ENCODE measurements around the gene TBC1D2B.

Gene TBC1D2B

DNA sequence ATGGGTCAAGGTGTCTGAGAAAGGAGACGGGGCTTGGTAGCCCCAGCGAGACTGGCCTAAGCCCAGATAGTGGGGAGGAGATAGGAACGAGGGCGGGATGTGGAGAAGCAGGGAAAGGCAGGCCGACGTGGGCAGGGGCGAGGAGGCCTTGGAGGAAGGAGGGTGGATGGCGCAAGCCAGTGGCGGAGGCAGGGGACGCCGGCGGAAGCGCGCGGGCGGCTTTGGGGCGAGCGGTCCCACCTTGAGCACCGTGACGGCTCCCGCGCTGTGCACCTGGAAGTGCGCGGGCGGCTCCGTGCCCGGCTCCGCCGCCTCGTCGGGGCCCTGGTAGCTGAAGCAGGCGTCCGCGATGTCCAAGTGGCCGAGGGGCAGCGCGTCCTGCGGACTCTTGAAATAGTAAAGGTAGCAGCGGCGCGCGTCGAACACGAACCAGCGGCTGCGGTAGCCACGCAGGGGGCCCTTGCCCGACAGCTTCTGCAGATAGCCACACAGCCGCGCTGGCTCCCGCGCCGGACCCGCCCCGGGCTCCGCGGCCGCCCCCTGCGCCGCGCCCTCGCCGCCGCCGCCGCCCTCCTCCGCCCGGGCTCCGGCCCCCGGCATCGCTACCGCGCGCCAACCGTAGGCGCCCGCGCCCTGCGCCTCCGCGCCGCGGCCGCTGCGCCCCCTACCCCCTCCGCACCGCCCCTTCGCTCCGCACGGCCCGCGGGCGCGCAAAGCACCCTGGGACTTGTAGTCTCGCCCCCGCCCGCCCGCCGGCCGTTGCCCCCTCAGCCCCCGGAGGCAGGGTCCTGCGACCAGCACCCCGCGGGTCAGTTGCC lies at the start of gene TBC1D2B:
TBC1D2B (minus strand) TSS at position 659 of the 818 bp plus-strand sequence; CDS start at position 600, 59 bp downstream.
- peak; percentile 55 for DNase-seq (ENCODE audit: low read depth)

DNA sequence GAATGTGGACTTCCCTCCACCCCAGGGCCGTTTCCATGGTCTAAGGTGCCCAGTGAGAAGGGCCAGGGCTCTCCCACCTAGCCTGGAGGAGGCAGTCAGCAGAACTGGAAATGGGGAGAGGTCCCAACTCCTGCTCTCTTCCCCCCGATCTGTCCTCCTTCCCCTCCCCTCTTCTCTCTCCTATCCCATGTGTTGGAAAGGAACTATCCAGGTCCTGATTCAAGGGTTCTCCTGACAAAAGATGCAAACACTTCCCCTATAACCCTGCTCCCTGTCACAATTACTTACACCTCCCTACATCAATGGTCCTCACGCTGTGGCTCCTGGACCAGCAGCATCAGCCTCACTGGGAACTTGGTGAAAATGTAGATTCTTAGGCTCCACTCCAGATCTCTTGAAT lies 47.8 kb upstream of the TBC1D2B start:
- no peak for DNase-seq (ENCODE audit: low read depth)

- DNase-seq (ENCODE audit: low read depth) = no peak
Observed at GRCh38 chr15:78120523-78120922, 43.0 kb upstream of the TBC1D2B start.

- no peak for DNase-seq (ENCODE audit: low read depth)
Observed at GRCh38 chr15:78112551-78112950, 35.0 kb upstream of the TBC1D2B start.

DNA sequence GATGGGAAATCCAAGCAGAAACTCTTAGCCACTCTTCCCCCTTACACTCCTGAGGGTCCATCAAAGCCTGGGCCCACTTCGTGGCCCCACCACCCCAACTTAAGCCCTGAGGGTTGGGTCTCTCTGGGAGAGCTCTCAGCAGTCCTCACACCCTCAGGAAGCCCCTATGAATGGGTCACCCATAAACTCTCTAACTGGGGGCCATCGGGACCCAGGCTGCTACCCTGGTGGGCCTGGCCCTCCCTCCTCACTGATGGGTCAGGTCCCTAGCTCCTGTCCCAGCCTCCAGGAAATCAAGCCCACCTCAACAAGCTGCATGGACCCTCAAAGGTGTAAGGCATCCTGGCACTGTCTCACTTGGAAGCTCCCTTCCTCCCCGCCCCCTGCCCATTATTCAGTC lies 34.3 kb upstream of the TBC1D2B start:
- no peak for DNase-seq (ENCODE audit: low read depth)

DNA sequence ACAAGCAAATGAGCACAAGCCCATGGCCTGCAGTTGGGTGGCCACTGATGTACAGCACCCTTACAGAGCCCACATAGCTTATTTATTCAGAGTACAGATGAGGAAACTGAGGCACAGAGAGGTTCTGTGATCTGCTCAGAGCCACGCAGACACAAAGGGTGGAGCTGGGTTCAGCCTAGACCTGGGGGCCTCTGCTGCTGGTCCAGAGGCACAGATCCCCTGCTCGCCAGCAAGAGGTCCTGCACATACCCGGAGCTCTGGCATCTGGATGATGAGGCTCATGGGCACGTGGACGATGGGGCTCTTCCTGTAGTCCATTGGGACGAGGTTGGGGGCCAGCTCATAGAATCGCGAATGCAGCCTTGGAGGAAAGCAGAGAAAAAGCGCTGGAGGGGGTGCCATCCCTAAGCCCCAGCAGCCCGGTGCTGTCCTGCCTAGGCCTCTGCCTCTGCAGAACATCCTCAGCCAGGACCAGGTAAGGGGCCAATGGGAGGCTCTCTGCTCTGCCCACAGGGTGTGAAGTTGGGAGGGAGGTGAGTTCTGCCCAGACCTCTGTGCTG lies 33.5 kb upstream of the TBC1D2B start:
- no peak for DNase-seq (ENCODE audit: low read depth)

GRCh38 chr15:78110096-78110495 lies 32.6 kb upstream of the TBC1D2B start:
- DNase-seq (ENCODE audit: low read depth) = no peak

DNA sequence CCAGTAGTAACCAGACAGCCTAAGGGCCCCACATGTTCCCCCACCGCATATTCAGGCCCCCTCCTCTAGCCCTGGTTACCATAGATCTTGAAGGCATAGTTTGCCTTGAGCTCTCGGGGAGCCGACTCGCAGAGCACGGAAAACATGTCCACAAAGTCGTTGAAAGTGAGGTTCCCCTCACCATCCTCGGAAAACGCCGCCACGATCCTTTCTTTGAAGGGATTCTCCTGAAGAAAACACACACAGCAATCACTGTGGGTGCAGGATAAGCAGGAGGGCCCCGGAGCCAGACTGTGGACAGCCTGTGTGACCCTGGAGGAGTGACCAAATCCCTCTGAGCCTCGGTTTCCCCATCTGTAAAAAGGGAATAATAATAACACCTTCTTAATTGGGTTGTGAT lies 31.6 kb upstream of the TBC1D2B start:
- DNase-seq (ENCODE audit: low read depth) = no peak

- DNase-seq (ENCODE audit: low read depth) = peak; percentile 79
Observed at GRCh38 chr15:78108300-78109084, 31.0 kb upstream of the TBC1D2B start.

DNA sequence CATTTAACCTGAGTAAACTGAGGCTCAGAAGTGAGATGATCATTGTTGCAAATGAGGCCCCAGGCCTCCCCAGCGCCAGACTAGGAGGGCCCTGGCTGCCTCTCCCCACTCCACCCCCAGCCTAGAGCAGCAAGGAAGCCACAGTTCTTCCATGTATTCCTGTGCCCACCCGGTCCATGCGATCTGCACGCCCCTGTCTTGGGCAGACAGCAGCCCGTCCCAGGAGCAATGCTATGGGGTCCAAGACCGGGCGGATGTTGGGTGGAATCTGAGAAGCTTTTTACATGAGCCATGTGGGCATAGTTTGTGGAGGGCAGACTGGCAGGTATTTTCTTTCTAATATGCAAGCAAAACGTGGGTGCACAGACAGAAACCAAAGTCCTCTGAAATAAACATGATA lies 30.0 kb upstream of the TBC1D2B start:
- DNase-seq (ENCODE audit: low read depth) = no peak

GRCh38 chr15:78105476-78106241 lies 28.1 kb upstream of the TBC1D2B start:
- DNase-seq (ENCODE audit: low read depth) = no peak

DNA sequence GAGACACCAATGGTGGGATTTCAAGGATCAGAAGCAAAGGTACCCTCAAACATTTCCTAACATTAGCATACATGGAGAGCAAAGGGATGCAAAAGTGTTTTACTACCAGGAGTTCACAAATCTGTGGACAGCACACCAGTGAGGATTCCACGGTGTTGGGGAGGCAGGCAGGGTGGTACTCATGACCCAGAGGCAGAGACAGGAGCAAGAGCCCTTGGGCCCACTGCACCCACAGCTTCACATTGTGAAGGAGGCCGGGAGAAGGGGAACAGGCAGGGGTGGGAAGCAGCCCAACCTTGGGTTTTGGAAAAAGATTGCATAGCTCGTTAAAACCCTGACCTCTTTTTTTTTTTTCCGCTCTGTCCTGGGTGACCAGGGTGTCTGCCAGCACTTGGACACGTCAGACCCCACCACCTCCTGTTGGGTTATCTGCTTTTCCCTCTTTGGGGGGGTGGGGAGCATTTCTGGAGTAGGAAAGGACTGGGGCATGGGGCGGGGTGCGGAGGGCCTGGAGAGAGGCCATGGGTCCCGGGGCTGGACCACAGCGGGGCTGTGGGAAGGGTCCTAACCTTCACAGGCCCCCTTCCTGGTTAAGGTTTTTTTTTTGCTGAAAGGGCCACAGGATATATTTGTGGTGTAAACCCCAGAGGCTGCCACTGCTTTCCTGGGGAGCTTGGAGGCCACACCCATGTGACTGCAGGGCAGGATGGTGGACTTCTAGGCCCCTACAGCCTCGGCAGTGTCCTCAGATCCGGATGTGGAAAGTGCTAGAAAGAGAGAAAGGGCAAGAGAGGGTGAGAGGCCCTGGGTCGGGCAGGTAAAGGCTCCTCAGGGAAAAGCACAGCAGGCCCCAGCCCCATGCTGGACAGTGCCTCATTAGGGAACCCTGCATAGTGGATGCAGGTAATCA lies 27.3 kb upstream of the TBC1D2B start:
- no peak for DNase-seq (ENCODE audit: low read depth)

DNA sequence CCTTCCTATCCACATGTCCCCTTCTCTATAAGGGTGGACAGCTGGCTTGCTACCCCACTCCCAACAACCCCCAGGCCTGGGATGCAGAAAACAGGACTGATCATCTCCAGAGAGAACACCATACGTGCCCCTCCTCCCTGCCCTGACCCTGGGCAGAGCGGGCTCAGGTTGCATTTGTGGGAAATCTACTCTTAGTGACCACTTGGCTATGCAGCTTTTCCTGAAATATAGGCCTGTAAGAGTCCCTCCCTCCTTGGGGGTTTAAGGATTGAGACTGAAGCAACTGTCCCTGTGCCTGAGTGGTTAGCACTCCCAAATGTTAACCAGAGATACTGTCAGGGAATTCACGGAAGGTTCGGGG lies 26.6 kb upstream of the TBC1D2B start:
- no peak for DNase-seq (ENCODE audit: low read depth)

DNA sequence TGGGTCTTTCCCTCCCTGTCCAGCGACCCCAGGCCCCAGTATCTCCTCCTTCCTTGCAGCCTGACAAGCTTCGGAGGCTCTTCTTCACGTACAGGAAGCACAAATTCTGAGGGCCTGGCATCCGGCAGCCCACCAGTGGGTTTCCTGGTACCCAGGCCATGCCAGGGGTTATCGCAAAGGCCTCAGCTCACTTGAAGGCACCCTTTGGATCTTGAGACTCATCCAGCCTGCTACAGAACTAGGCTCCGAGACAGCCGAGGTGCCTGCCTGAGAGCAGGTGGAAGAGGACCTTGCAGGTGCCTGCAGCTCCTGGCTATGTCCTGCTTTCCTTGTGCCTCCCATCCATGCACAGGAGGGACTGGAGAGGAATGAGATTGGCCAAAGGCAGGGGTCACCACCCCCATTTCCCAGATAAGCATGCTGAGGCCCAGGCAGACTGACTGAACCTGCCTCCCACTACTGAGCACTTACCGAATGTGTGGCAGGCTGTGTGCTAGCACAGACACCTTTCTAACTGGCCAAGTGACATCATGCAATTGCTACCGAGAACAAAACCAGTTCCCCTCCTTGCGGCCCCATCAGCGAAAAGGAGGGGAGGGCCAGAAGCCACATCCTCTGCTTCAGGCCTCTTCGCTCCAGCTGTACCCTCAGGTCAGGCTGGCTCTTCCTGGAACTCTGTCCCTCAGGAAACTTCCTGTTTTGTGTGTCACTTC lies 26.1 kb upstream of the TBC1D2B start:
- peak; percentile 9 for DNase-seq (ENCODE audit: low read depth)

GRCh38 chr15:78102741-78103140 lies 25.2 kb upstream of the TBC1D2B start:
- no peak for DNase-seq (ENCODE audit: low read depth)

DNA sequence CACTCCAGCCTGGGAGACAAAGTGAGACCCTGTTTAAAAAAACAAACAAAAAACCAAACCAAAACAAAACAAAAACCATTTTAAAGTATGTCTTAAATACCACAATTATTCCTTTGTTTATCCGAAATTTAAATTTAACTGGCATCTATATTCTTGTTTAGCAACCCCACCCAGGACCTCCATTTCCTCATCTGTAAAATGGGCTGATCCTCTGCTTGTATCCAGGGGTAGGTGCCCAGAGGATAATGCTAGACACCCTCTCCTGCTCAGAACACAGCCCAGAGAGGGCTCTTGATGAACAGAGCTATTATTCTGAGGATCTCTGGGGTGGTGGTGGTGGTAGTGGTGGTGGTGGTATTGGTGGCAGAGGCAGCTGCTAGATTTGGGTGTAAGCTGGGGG lies 24.7 kb upstream of the TBC1D2B start:
- DNase-seq (ENCODE audit: low read depth) = no peak

DNA sequence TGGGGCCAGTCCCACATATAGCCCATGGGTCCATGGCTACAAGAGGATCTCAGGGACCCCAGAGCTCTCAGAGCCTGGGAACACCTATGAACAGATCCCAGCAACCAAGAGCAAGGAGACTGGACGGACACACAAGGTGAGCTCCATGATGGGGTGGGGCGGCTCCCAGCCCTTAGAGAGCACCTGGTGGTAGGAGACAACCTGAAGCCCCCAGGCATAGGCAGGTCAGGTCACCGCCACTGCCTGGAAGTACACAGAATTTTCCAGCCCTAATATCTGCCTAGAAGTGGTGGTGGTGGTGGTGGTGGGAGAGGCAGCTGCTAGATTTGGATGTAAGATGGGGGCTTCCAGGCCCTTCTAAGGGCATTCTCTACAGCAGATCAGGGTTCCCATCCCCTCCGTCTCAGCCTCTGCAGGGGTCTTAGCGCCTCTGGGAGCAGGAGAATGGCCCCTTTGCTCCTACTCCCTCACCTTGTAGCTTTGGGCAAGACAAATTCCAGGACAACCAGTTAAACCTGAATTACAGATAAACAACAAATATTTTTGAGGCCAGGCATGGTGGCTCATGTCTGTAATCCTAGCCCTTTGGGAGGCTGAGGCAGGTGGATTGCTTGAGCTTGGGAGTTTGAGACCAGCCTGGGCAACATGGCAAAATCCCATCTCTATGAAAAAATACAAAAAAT lies 24.1 kb upstream of the TBC1D2B start:
- DNase-seq (ENCODE audit: low read depth) = no peak

DNA sequence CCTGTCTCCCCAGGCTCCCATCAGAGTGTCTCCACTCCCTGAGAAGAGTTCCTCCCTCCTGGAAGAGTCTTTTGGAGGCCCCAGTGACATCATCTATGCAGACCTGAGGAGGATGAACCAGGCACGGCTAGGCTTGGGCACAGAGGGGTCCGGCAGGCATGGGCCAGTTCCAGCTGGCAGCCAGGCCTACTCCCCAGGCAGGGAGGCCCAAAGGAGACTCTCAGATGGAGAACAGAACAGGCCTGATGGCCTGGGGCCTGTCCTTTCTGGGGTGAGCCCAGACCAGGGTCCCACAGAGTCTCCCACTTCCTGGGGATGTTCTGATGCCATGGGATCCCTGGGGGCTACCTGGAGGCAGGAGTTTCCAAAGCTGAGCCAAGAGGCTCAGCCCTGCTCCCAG lies 23.4 kb upstream of the TBC1D2B start:
- no peak for DNase-seq (ENCODE audit: low read depth)

- DNase-seq (ENCODE audit: low read depth) = no peak
Observed at GRCh38 chr15:78098131-78098755, 20.7 kb upstream of the TBC1D2B start.

DNA sequence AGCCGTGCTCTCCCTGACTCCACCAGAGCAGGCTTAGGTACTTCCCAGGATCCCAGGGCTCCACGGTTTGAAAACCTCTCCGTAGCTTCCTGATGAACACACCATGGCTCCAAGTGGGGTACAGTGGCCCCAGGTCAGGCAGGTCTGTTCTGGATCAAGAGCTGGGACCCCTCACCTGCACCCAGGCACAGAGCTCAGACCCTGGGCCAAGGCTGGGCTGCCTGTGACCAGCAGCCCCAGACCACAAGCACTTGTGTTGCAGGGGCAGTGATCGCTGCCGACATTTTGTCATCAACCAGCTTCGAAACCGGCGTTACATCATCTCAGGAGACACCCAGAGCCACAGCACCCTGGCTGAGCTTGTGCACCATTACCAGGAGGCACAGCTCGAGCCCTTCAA lies 20.2 kb upstream of the TBC1D2B start:
- no peak for DNase-seq (ENCODE audit: low read depth)
